Activated naive CD4-positive, alpha-beta T cell treated with anti-CD3 and anti-CD28 coated beads, Interleukin-2, amount 50 U/mL, for 72 hours (primary cell): ENCODE data around the gene ARHGEF1. TPM values are rescaled to one million over a fixed set of nuclear protein-coding genes. Genes with fewer than 3 reads are reported as not detected.

Source experiments
- ATAC-seq, 2 donors: fragments of 150-1000 bp; cut with Tn5 transposase; 2 replicates each; pipeline ENCODE4 v1.10.0; 2021; ENCODE audit warnings: mild to moderate bottlenecking in 2 of 2, moderate library complexity in 2 of 2
- DNase-seq, 2 donors: peaks; one replicate each; pipeline ENCODE4 v3.0.0; 2021 to 2022; ENCODE audit warnings: low spot score in 2 of 2
- H3K27ac Mint-ChIP-seq, 2 donors: one replicate each; pipeline ENCODE4 v1.8.0; 2022; ENCODE audit warnings: mild to moderate bottlenecking in 2 of 2, mixed read lengths in 2 of 2
- H3K36me3 Mint-ChIP-seq, 2 donors: one replicate each; pipeline ENCODE4 v1.8.0; 2022; ENCODE audit warnings: mixed read lengths in 2 of 2
- H3K9me3 Mint-ChIP-seq, 2 donors: one replicate each; pipeline ENCODE4 v1.8.0; 2022; ENCODE audit warnings: mixed read lengths in 2 of 2
- total RNA-seq, 2 donors: library from RNA; stranded (reverse); gene quantifications; one replicate each; pipeline ENCODE4 v1.2.3, GENCODE V29; 2022

The ARHGEF1 gene
- total RNA-seq: 100 to 1,000 TPM; 361 to 383 TPM

GRCh38 chr19:41882568-41883462 is at the start of gene ARHGEF1:
Gene ARHGEF1, plus strand, starts transcription at chr19:41883184. Its CDS starts 4,899 bp downstream, at chr19:41888083.
- H3K27ac Mint-ChIP-seq: peak within 1 kb of the TSS; percentile 92 to 96
- DNase-seq (peak in 1 of 2 donors; percentile 55), ATAC-seq (no peak)
- H3K36me3 Mint-ChIP-seq: peaks cover 30 to 32% of the 10 kb centered on the region in 2 donors
- H3K9me3 Mint-ChIP-seq: no peaks in the 10 kb centered on the region

GRCh38 chr19:41837981-41838708 is 44.8 kb upstream of the ARHGEF1 start:
- DNase-seq: no peak
- no peaks in the 10 kb centered on the region for H3K9me3 Mint-ChIP-seq
- peak overlapping the region in 1 of 2 donors; percentile 38 for H3K27ac Mint-ChIP-seq
- no peak for ATAC-seq
- no peaks in the 10 kb centered on the region for H3K36me3 Mint-ChIP-seq

- ATAC-seq (no peak), DNase-seq (no peak)
- no peak overlapping the region for H3K27ac Mint-ChIP-seq
These were observed 43.8 kb upstream of the ARHGEF1 start for GRCh38 chr19:41839211-41839610.

GRCh38 chr19:41843371-41843770 is 39.6 kb upstream of the ARHGEF1 start:
- H3K36me3 Mint-ChIP-seq: no peaks in the 10 kb centered on the region
- DNase-seq (no peak), ATAC-seq (no peak)

More at GRCh38 chr19:41839211-41839610, 43.8 kb upstream of the ARHGEF1 start:
- Mint-ChIP-seq H3K36me3 (no peaks in the 10 kb centered on the region), H3K9me3 (peaks cover 0 to 8% of the 10 kb centered on the region in 2 donors)

GRCh38 chr19:41844601-41845000 is 38.4 kb upstream of the ARHGEF1 start, which contains the start of gene LYPD4:
Gene LYPD4, minus strand, starts transcription at chr19:41844683. Its CDS starts 5,398 bp downstream, at chr19:41839285.
- Mint-ChIP-seq H3K9me3 (peaks cover 0 to 9% of the 10 kb centered on the region in 2 donors), H3K36me3 (no peaks in the 10 kb centered on the region), H3K27ac (no peak within 1 kb of the TSS)
- no peak for DNase-seq
- ATAC-seq: peak in 1 of 2 donors; percentile 47

More at GRCh38 chr19:41843371-41843770, 39.6 kb upstream of the ARHGEF1 start:
- H3K27ac Mint-ChIP-seq: no peak overlapping the region
- peaks cover 0 to 9% of the 10 kb centered on the region in 2 donors for H3K9me3 Mint-ChIP-seq

- ATAC-seq: no peak
- DNase-seq: no peak
- peaks cover 0 to 9% of the 10 kb centered on the region in 2 donors for H3K9me3 Mint-ChIP-seq
- no peaks in the 10 kb centered on the region for H3K36me3 Mint-ChIP-seq
- H3K27ac Mint-ChIP-seq: no peak within 1 kb of the TSS
These were observed 38.2 kb upstream of the ARHGEF1 start, which contains the start of gene DMRTC2 for GRCh38 chr19:41845001-41845050. Gene DMRTC2, plus strand, starts transcription at chr19:41845042. Its CDS starts 2,387 bp downstream, at chr19:41847429.

GRCh38 chr19:41845051-41845590 is 37.9 kb upstream of the ARHGEF1 start:
- Mint-ChIP-seq H3K27ac (no peak overlapping the region), H3K9me3 (peaks cover 0 to 9% of the 10 kb centered on the region in 2 donors), H3K36me3 (no peaks in the 10 kb centered on the region)
- ATAC-seq: no peak
- DNase-seq: no peak

GRCh38 chr19:41847351-41848105 is 35.5 kb upstream of the ARHGEF1 start:
- peaks cover 0 to 9% of the 10 kb centered on the region in 2 donors for H3K9me3 Mint-ChIP-seq
- no peaks in the 10 kb centered on the region for H3K36me3 Mint-ChIP-seq
- no peak overlapping the region for H3K27ac Mint-ChIP-seq
- DNase-seq: no peak
- ATAC-seq: no peak

GRCh38 chr19:41848666-41849065 is 34.3 kb upstream of the ARHGEF1 start:
- H3K9me3 Mint-ChIP-seq: peaks cover 0 to 7% of the 10 kb centered on the region in 2 donors
- H3K36me3 Mint-ChIP-seq: no peaks in the 10 kb centered on the region
- DNase-seq (no peak), ATAC-seq (no peak)
- H3K27ac Mint-ChIP-seq: no peak overlapping the region

- peak in 1 of 2 donors; percentile 29 for ATAC-seq
- Mint-ChIP-seq H3K27ac (no peak overlapping the region), H3K36me3 (no peaks in the 10 kb centered on the region)
These were observed 33.9 kb upstream of the ARHGEF1 start for GRCh38 chr19:41849067-41849466.

GRCh38 chr19:41850381-41850780 is 32.6 kb upstream of the ARHGEF1 start:
- no peaks in the 10 kb centered on the region for H3K9me3 Mint-ChIP-seq
- no peak for ATAC-seq
- no peak overlapping the region for H3K27ac Mint-ChIP-seq
- H3K36me3 Mint-ChIP-seq: no peaks in the 10 kb centered on the region
- DNase-seq: no peak

More at GRCh38 chr19:41849067-41849466, 33.9 kb upstream of the ARHGEF1 start:
- DNase-seq: no peak
- peaks cover 0 to 3% of the 10 kb centered on the region in 2 donors for H3K9me3 Mint-ChIP-seq

- Mint-ChIP-seq H3K9me3 (no peaks in the 10 kb centered on the region), H3K27ac (no peak overlapping the region), H3K36me3 (no peaks in the 10 kb centered on the region)
- no peak for ATAC-seq
- no peak for DNase-seq
These were observed 31.5 kb upstream of the ARHGEF1 start for GRCh38 chr19:41851456-41851855.

- Mint-ChIP-seq H3K27ac (no peak overlapping the region), H3K36me3 (no peaks in the 10 kb centered on the region), H3K9me3 (no peaks in the 10 kb centered on the region)
- no peak for DNase-seq
- ATAC-seq: no peak
These were observed 29.6 kb upstream of the ARHGEF1 start for GRCh38 chr19:41853344-41853743.

GRCh38 chr19:41853768-41854167 is 29.2 kb upstream of the ARHGEF1 start:
- H3K9me3 Mint-ChIP-seq: no peaks in the 10 kb centered on the region
- ATAC-seq (no peak), DNase-seq (no peak)
- H3K27ac Mint-ChIP-seq: no peak overlapping the region
- no peaks in the 10 kb centered on the region for H3K36me3 Mint-ChIP-seq

GRCh38 chr19:41859213-41859617 is 23.8 kb upstream of the ARHGEF1 start:
- peak overlapping the region; percentile 95 to 100 for H3K27ac Mint-ChIP-seq
- ATAC-seq: no peak
- H3K36me3 Mint-ChIP-seq: peaks cover 37% of the 10 kb centered on the region in 2 donors
- DNase-seq: no peak
- H3K9me3 Mint-ChIP-seq: no peaks in the 10 kb centered on the region

- DNase-seq: peak; percentile 98
- ATAC-seq: peak; percentile 87 to 90
- Mint-ChIP-seq H3K9me3 (no peaks in the 10 kb centered on the region), H3K27ac (peak within 1 kb of the TSS; percentile 95 to 100), H3K36me3 (peaks cover 43% of the 10 kb centered on the region in 2 donors)
These were observed 23.2 kb upstream of the ARHGEF1 start, which contains the start of gene RPS19 for GRCh38 chr19:41859618-41860418. Gene RPS19, plus strand, starts transcription at chr19:41860255. Its CDS starts 520 bp downstream, at chr19:41860775.
